Activated naive CD8-positive, alpha-beta T cell treated with anti-CD3 and anti-CD28 coated beads, Interleukin-2, amount 50 U/mL, for 24 hours (primary cell): Measurements from ENCODE around the gene CDCP2.

Experiments
- ATAC-seq: fragments of 150-1000 bp; cut with Tn5 transposase; one replicate; pipeline ENCODE4 v1.10.0; 2021
- DNase-seq: peaks from one replicate; pipeline ENCODE4 v3.0.0; 2021
- H3K27ac Mint-ChIP-seq: one replicate; pipeline ENCODE4 v1.8.0; 2021; ENCODE audit warnings: mild to moderate bottlenecking, mixed read lengths
- H3K27me3 Mint-ChIP-seq: one replicate; pipeline ENCODE4 v1.8.0; 2021; ENCODE audit warnings: mixed read lengths
- H3K36me3 Mint-ChIP-seq: one replicate; pipeline ENCODE4 v1.8.0; 2021; ENCODE audit warnings: low read depth, mixed read lengths
- H3K4me1 Mint-ChIP-seq: one replicate; pipeline ENCODE4 v1.8.0; 2021; ENCODE audit warnings: mixed read lengths
- H3K4me3 Mint-ChIP-seq: one replicate; pipeline ENCODE4 v1.8.0; 2021; ENCODE audit warnings: mild to moderate bottlenecking, moderate library complexity, mixed read lengths
- H3K9me3 Mint-ChIP-seq: one replicate; pipeline ENCODE4 v1.8.0; 2021; ENCODE audit warnings: mixed read lengths

Gene CDCP2

GRCh38 chr1:54120698-54121481, 31.9 kb downstream of the CDCP2 start:
- H3K27me3 Mint-ChIP-seq, result peaks cover 5% of the 10 kb centered on the region
- no peak for ATAC-seq
- DNase-seq, result no peak
- no peaks in the 10 kb centered on the region for H3K9me3 Mint-ChIP-seq
- peaks cover 6% of the 10 kb centered on the region for H3K4me1 Mint-ChIP-seq
- no peaks in the 10 kb centered on the region for H3K36me3 Mint-ChIP-seq
- H3K27ac Mint-ChIP-seq, result no peak overlapping the region
- no peak overlapping the region for H3K4me3 Mint-ChIP-seq

- ATAC-seq, result no peak
- no peaks in the 10 kb centered on the region for H3K36me3 Mint-ChIP-seq
- no peaks in the 10 kb centered on the region for H3K9me3 Mint-ChIP-seq
- H3K4me3 Mint-ChIP-seq, result no peak overlapping the region
- no peak overlapping the region for H3K27ac Mint-ChIP-seq
- H3K4me1 Mint-ChIP-seq, result peaks cover 6% of the 10 kb centered on the region
- DNase-seq, result no peak
- H3K27me3 Mint-ChIP-seq, result peaks cover 5% of the 10 kb centered on the region
Measured at GRCh38 chr1:54120018-54120697, 32.6 kb downstream of the CDCP2 start.

DNA sequence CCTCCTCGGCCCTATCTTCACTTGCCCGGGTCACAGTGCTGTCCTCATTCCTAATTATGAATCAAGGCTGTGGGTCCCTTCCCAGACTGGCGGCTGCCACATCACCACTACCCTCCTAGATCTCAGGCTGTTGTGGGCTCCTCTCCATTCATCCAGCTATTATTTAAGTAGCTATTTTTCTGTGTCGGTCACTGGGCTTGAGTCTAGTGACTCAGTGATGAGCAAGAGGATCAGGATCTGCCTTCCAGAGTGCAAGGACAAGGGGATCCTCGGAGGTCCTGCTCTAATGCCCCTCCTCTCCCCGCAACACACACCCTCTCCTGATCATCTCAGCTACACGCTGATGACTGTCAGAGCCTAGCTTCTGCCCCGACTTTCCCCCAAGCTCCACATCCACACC, 34.1 kb downstream of the CDCP2 start:
- H3K27me3 Mint-ChIP-seq, result peaks cover 5% of the 10 kb centered on the region
- peaks cover 6% of the 10 kb centered on the region for H3K4me1 Mint-ChIP-seq
- no peak overlapping the region for H3K4me3 Mint-ChIP-seq
- H3K9me3 Mint-ChIP-seq, result no peaks in the 10 kb centered on the region
- DNase-seq, result no peak
- ATAC-seq, result no peak
- no peak overlapping the region for H3K27ac Mint-ChIP-seq
- H3K36me3 Mint-ChIP-seq, result no peaks in the 10 kb centered on the region

GRCh38 chr1:54117815-54118563, 34.8 kb downstream of the CDCP2 start:
- no peak for DNase-seq
- no peaks in the 10 kb centered on the region for H3K36me3 Mint-ChIP-seq
- no peaks in the 10 kb centered on the region for H3K9me3 Mint-ChIP-seq
- peaks cover 6% of the 10 kb centered on the region for H3K4me1 Mint-ChIP-seq
- no peak for ATAC-seq
- H3K4me3 Mint-ChIP-seq, result no peak overlapping the region
- H3K27ac Mint-ChIP-seq, result no peak overlapping the region
- H3K27me3 Mint-ChIP-seq, result peaks cover 5% of the 10 kb centered on the region

- H3K4me3 Mint-ChIP-seq, result no peak overlapping the region
- no peak for DNase-seq
- H3K36me3 Mint-ChIP-seq, result no peaks in the 10 kb centered on the region
- H3K4me1 Mint-ChIP-seq, result no peaks in the 10 kb centered on the region
- H3K9me3 Mint-ChIP-seq, result no peaks in the 10 kb centered on the region
- no peak for ATAC-seq
- no peaks in the 10 kb centered on the region for H3K27me3 Mint-ChIP-seq
- no peak overlapping the region for H3K27ac Mint-ChIP-seq
Measured at GRCh38 chr1:54115520-54115919, 37.3 kb downstream of the CDCP2 start.

GRCh38 chr1:54114955-54115354, 37.8 kb downstream of the CDCP2 start:
- DNase-seq (no peak), ATAC-seq (no peak)
- Mint-ChIP-seq H3K27ac (no peak overlapping the region), H3K27me3 (no peaks in the 10 kb centered on the region), H3K36me3 (no peaks in the 10 kb centered on the region), H3K9me3 (no peaks in the 10 kb centered on the region), H3K4me3 (no peak overlapping the region), H3K4me1 (no peaks in the 10 kb centered on the region)

GRCh38 chr1:54114001-54114400, 38.8 kb downstream of the CDCP2 start:
- DNase-seq (no peak), ATAC-seq (no peak)
- H3K4me3 Mint-ChIP-seq, result no peak overlapping the region
- H3K27me3 Mint-ChIP-seq, result no peaks in the 10 kb centered on the region
- H3K9me3 Mint-ChIP-seq, result no peaks in the 10 kb centered on the region
- no peaks in the 10 kb centered on the region for H3K4me1 Mint-ChIP-seq
- no peak overlapping the region for H3K27ac Mint-ChIP-seq
- no peaks in the 10 kb centered on the region for H3K36me3 Mint-ChIP-seq

DNA sequence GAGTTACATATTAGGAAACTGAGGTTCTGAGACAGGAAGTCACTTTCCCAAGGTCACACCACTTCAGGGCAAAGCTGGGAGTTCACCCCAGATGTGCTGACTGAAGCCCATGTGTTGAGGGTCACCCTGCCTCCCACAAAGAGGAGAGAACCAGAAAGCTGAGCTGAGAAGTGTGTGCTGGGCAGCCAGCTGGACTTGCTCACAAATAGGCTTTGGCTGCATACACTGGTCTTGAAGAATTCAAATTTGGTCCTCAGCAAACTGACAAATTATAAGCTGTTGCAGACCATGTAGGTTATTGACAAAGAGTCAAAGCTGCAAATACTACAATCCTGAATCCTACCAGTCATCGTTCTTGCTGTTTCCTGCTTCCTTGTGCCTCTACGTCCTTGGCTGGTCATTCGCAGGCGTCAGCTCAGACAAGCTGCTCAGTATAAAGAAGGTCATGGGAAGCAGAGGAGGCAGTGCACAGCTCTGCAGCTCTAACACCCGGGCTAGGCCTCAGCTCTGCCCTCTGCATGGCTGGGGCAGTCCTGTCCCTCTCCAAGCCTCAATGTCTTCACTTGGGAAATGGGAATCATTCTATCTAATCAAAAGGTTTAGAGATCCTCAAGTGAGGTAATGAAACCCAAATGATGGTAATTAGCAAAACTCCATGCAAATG, 40.0 kb downstream of the CDCP2 start:
- H3K4me1 Mint-ChIP-seq, result no peaks in the 10 kb centered on the region
- no peak overlapping the region for H3K4me3 Mint-ChIP-seq
- H3K27ac Mint-ChIP-seq, result no peak overlapping the region
- no peaks in the 10 kb centered on the region for H3K36me3 Mint-ChIP-seq
- no peak for DNase-seq
- ATAC-seq, result no peak
- H3K27me3 Mint-ChIP-seq, result no peaks in the 10 kb centered on the region
- H3K9me3 Mint-ChIP-seq, result no peaks in the 10 kb centered on the region

- no peaks in the 10 kb centered on the region for H3K27me3 Mint-ChIP-seq
- no peak overlapping the region for H3K4me3 Mint-ChIP-seq
- no peaks in the 10 kb centered on the region for H3K4me1 Mint-ChIP-seq
- H3K36me3 Mint-ChIP-seq, result no peaks in the 10 kb centered on the region
- DNase-seq, result no peak
- ATAC-seq, result no peak
- H3K27ac Mint-ChIP-seq, result no peak overlapping the region
- no peaks in the 10 kb centered on the region for H3K9me3 Mint-ChIP-seq
Measured at GRCh38 chr1:54112027-54112426, 40.8 kb downstream of the CDCP2 start.

DNA sequence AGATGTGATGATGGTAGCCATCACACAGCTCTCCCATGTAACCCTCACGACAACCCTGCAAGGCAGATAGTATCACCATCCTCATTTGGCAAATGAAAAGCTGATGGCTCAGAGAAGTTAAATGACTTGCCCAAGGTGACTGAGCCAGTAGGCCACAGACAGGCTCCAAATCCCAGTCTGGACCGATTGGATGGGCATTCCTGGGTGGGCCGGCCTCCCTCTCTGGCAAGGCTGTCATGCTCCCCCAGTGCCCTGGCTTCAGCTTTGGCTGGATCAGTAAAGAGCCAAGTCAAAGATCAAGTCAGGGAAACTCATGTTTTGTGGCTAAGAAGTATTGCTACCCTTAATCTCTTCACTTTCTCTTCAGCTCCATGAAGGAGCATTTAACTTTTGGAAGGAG, 41.2 kb downstream of the CDCP2 start:
- Mint-ChIP-seq H3K4me1 (no peaks in the 10 kb centered on the region), H3K36me3 (no peaks in the 10 kb centered on the region), H3K27ac (no peak overlapping the region), H3K27me3 (no peaks in the 10 kb centered on the region), H3K9me3 (no peaks in the 10 kb centered on the region), H3K4me3 (no peak overlapping the region)
- DNase-seq, result no peak
- ATAC-seq, result no peak

- Mint-ChIP-seq H3K4me1 (no peaks in the 10 kb centered on the region), H3K27ac (no peak overlapping the region), H3K9me3 (no peaks in the 10 kb centered on the region), H3K36me3 (no peaks in the 10 kb centered on the region), H3K4me3 (no peak overlapping the region), H3K27me3 (no peaks in the 10 kb centered on the region)
- DNase-seq (no peak), ATAC-seq (no peak)
Measured at GRCh38 chr1:54110996-54111395, 41.8 kb downstream of the CDCP2 start.

DNA sequence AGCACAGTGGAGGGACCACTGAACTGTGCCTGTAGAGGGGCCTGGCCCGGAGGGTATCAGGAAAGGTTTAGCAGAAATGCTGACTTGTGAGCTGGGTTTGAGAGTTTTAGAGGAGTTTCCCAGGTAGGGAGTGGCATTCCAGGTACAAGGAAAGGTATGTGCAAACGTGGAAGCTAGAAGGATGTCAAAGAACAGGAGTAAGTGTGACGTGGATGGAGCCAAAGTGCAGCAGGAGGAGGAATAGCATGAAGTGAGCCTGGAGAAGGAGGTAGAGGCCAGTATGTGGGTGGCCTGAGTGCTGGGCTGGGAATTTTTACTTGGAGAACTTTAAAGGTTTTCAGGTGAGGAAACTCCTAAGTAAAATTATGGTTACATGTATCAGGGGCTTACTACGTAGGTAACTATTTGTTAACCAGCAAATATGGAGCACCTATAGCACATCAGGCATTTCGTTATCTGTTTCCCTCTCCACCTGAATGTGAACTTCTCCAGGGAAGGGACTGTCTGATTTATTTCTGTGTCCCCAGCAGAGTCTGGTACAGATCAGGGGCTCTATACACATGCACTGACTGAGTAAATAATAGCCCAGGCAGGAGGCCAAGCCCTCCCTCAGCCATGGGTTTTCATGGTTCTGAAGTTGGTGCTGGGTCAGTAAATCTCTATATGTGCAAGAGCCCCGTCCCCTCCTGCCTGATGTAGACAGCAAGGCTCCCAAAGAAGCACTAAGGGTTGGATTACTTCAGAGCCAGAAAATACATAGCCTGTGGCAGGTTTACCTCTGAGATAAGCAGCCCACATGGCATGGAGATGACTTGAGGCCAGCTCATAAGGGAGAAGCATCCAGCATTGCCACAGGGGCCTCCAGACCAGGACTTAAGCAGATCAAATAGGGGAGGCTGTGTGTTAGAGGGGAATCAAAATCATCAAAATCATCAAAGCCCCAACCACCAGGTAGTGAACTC, 43.4 kb downstream of the CDCP2 start:
- H3K27me3 Mint-ChIP-seq, result no peaks in the 10 kb centered on the region

DNA sequence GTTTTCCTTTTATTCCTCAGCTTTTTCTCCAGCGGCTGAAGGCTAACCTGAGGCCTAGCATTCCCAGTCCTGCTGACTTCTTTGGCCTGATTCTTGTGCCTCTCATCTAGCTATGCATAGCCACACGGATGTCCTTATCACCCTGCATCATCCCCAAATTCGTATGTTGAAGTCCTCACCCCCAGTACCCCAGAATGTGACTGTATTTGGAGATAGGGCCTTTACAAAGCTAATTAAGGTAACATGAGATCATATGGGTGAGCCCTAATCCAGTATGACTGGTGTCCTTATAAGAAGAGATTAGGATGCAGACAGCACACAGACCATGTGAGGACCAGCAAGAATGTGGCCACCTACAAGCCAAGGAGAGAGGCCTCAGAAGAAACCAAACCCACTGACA, 44.6 kb downstream of the CDCP2 start:
- no peaks in the 10 kb centered on the region for H3K4me1 Mint-ChIP-seq
- DNase-seq (no peak), ATAC-seq (no peak)
- no peak overlapping the region for H3K27ac Mint-ChIP-seq
- H3K36me3 Mint-ChIP-seq, result no peaks in the 10 kb centered on the region
- no peaks in the 10 kb centered on the region for H3K9me3 Mint-ChIP-seq
- H3K4me3 Mint-ChIP-seq, result no peak overlapping the region
- no peaks in the 10 kb centered on the region for H3K27me3 Mint-ChIP-seq

More for the DNA sequence above, 43.4 kb downstream of the CDCP2 start:
- no peak overlapping the region for H3K4me3 Mint-ChIP-seq
- DNase-seq (no peak), ATAC-seq (no peak)
- no peak overlapping the region for H3K27ac Mint-ChIP-seq
- H3K36me3 Mint-ChIP-seq, result no peaks in the 10 kb centered on the region
- H3K4me1 Mint-ChIP-seq, result no peaks in the 10 kb centered on the region
- H3K9me3 Mint-ChIP-seq, result no peaks in the 10 kb centered on the region

DNA sequence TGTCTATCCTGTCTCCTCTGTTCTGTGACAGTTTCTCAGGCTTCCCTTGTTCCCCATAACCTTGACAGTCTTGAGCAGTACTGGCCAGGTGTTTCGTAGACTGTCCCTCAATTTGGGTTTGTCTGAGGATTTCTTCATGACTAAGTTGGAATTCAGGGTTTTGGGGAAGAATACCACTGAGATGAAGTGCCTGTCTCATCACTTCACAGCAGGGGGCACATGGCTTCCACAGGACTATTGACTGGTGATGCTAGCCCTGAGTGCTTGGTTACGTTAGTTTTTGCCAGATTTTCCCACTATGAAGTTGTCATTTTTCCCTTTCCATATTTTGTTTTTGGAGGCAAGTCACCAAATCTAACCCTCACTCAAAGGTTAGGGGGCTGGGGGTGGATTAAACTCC, 45.7 kb downstream of the CDCP2 start:
- Mint-ChIP-seq H3K4me1 (no peaks in the 10 kb centered on the region), H3K9me3 (no peaks in the 10 kb centered on the region), H3K36me3 (no peaks in the 10 kb centered on the region), H3K27ac (no peak overlapping the region), H3K4me3 (no peak overlapping the region), H3K27me3 (no peaks in the 10 kb centered on the region)
- DNase-seq (no peak), ATAC-seq (no peak)
